ENCODE measurements around the gene PDK2. TPM values are rescaled to one million over a fixed set of nuclear protein-coding genes. Genes with fewer than 3 reads are reported as not detected.

Gene PDK2
- total RNA-seq, 1 donor from 2014 or later = 10.9 TPM

- intact Hi-C loops (cut with micrococcal nuclease) = loop anchor here (1.0 kb wide), 3 partner anchors 10 to 56 kb away; no protein-coding TSS in a partner anchor
Measured at GRCh38 chr17:50150354-50151040, 55.3 kb downstream of the PDK2 start, which contains the start of gene PPP1R9B. PPP1R9B (minus strand) TSS chr17:50150677; CDS start chr17:50150513, 164 bp downstream.

GRCh38 chr17:50151041-50151936, 56.1 kb downstream of the PDK2 start:
- peak; percentile 97 for DNase-seq
- intact Hi-C loops (cut with micrococcal nuclease) = loop anchor here (1.0 kb wide), 3 partner anchors 10 to 57 kb away; no protein-coding TSS in a partner anchor
- H3K9me3 Mint-ChIP-seq = no peaks in the 10 kb centered on the region
- H3K4me1 Mint-ChIP-seq = peaks cover 44% of the 10 kb centered on the region
- H3K27ac Mint-ChIP-seq = peak overlapping the region; percentile 96
- peaks cover 20% of the 10 kb centered on the region for H3K36me3 Mint-ChIP-seq (ENCODE audit: low read depth)
- no peaks in the 10 kb centered on the region for H3K27me3 Mint-ChIP-seq
- H3K4me3 Mint-ChIP-seq = peak overlapping the region; percentile 93

More at GRCh38 chr17:50150354-50151040, 55.3 kb downstream of the PDK2 start, which contains the start of gene PPP1R9B:
- Mint-ChIP-seq H3K4me1 (peaks cover 50% of the 10 kb centered on the region), H3K27ac (peak within 1 kb of the TSS; percentile 96), H3K9me3 (no peaks in the 10 kb centered on the region), H3K36me3 (ENCODE audit: low read depth) (peaks cover 24% of the 10 kb centered on the region), H3K4me3 (peak within 1 kb of the TSS; percentile 93), H3K27me3 (no peaks in the 10 kb centered on the region)
- no peak for DNase-seq

DNA sequence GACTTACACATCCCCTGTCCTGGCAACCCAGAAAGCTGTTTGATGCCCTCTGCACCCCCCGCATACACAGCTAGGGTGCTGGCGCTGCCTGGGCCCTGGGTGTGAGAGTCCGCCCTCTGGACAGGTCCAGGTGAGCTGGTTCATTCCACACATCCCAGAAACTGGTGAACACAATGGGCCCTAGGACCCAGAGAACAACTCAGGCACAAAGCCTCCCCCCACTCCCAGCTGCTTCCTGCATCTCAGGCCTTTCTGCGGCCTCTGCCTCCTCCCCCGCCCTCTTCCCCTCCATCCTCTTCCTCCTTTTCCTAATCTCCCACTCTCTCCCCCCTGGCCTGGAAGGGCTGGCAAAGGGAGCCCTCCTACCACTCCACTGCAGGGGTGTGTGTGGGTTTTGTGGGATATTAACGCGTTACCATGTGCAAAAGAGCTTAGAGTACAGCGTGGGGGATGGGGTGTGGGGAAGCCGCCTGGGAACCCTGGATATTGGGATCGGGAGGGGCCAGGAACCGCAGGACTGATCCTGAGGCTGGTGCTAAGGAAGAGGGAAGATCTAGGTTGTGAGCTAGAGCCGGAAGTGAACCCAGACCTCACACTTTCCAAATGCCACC, 56.9 kb downstream of the PDK2 start:
- Mint-ChIP-seq H3K4me3 (peak overlapping the region; percentile 93), H3K4me1 (peaks cover 36% of the 10 kb centered on the region), H3K9me3 (no peaks in the 10 kb centered on the region), H3K27ac (peak overlapping the region; percentile 96), H3K27me3 (no peaks in the 10 kb centered on the region), H3K36me3 (ENCODE audit: low read depth) (peaks cover 17% of the 10 kb centered on the region)
- DNase-seq = peak; percentile 90
- intact Hi-C loops (cut with micrococcal nuclease) = loop anchor here (1.0 kb wide), 3 partner anchors 9 to 58 kb away; no protein-coding TSS in a partner anchor

DNA sequence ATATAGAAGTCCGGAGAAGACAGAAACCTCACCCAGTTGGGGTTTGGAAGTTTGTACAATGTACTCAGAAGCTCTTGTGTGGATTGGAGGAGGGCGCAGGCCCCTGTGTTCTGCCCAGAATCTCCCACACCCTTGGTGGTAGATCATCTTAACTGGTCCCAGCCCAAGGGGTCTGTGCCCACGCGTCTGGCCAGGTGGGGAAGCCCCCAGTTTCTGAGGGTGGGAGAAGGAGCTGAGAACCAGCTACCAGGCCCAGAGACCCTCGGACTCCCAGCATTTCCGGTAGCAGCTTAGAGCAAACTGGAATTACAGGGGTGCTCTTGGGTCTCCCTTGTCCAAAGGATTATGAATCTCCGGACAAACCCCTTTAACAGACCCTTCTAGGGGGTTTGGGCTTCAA, 57.6 kb downstream of the PDK2 start:
- no peaks in the 10 kb centered on the region for H3K27me3 Mint-ChIP-seq
- H3K4me1 Mint-ChIP-seq = peaks cover 32% of the 10 kb centered on the region
- peaks cover 10% of the 10 kb centered on the region for H3K36me3 Mint-ChIP-seq (ENCODE audit: low read depth)
- peak overlapping the region; percentile 96 for H3K27ac Mint-ChIP-seq
- intact Hi-C loops (cut with micrococcal nuclease) = no loop called here
- H3K4me3 Mint-ChIP-seq = no peak overlapping the region
- DNase-seq = no peak
- H3K9me3 Mint-ChIP-seq = no peaks in the 10 kb centered on the region

DNA sequence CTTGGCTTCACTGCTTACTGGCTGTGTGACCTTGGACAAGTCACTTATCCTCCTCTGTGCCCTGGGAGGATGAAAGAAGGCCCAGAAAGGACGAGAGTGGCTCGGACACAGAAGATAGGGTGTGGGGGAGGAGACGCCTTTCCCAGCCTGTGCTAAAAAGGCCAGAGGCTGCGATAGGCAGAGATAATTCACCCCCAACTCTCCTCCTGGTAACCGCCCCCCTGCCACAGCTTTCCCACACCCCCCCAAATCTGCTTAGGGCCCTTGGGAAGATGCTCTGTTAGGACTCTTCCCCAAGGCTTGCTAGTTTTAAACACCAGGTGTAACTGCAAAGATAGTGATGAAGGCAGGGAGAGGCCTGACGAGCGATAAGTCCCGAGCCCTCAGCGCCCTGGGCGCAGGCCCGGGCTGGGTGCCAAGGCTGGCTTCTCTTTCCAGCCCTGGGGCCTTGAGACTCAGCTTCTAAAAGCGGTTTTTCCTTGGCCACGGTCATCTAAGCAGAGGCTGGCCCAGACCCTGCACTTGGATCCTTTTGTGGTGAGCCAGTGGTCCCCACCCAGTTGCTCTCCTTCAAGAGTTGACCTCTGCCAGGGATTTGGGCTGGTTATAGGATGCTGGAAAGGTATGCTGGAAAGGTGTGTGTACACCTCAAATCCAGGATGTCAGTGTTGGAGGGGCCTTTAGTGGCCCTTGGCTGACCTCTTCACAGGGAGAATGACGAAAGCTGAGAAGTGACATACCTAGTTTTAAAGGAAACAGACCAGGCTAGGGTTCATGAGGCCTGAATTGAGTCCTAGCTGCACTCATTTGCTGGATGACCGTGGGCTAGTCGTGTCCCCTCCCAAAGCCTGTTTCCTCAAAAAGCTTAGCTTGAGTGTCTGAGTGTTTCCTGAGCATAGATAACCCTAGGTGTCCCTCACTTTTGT, 58.8 kb downstream of the PDK2 start:
- peak overlapping the region; percentile 45 for H3K27ac Mint-ChIP-seq
- no peaks in the 10 kb centered on the region for H3K27me3 Mint-ChIP-seq
- no peak overlapping the region for H3K4me3 Mint-ChIP-seq
- intact Hi-C loops (cut with micrococcal nuclease) = no loop called here
- H3K36me3 Mint-ChIP-seq (ENCODE audit: low read depth) = peaks cover 4% of the 10 kb centered on the region
- H3K4me1 Mint-ChIP-seq = peaks cover 37% of the 10 kb centered on the region
- no peak for DNase-seq
- no peaks in the 10 kb centered on the region for H3K9me3 Mint-ChIP-seq

DNA sequence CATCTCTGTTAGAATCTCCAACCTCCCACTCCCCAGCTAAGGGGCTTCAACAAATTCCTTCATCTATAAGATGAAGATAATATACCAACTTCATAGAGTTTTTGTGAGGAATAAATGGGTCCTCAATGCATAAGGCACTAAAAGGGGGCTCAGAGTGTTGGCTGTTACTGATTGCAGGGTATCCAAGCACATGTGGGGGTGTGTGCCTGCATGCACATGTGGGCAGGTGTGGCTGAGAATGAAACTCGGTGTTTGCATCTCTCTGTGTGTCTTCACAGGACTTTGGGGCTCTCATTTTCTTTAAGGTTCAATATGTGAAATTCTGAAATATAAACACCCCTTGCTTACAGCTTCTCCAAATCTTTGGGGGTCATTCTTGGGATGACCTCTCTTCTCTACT, 59.5 kb downstream of the PDK2 start:
- Mint-ChIP-seq H3K4me3 (no peak overlapping the region), H3K4me1 (peaks cover 37% of the 10 kb centered on the region), H3K27ac (no peak overlapping the region), H3K9me3 (no peaks in the 10 kb centered on the region), H3K36me3 (ENCODE audit: low read depth) (peaks cover 2% of the 10 kb centered on the region), H3K27me3 (no peaks in the 10 kb centered on the region)
- intact Hi-C loops (cut with micrococcal nuclease) = no loop called here
- no peak for DNase-seq

DNA sequence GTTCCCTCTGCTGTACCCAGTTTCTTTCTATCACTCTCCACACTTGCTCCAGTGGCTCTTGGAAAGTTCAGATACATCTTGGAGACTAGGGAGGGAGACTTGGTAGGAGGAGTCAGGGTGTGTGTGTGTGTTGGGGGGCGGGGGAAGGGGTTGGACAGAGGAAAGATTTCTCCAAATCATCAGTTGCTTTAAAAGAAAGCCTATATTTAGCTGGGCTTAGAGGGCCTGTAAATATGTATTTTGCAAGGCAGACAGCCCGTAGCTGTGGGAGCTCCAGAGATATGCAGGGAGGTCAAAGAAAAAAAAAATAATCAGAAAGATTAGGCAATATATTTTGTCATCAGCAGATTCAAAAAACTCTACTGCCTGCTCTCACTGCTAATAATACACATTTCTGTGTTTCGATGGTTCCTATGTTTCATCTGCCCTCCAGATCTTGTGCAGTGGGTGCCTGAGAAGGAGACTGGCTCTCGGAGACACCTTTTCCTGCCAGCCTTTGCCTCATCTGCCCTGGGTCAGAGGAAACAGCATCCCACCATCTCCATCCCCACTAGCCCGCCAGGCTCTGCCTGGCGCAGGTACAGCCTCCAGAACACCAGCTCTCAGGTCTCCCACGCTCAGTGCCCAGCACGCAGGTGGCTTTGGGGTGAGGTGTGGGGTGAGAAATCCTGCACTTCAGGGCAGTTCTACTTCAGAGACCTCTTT, 60.1 kb downstream of the PDK2 start:
- no peaks in the 10 kb centered on the region for H3K27me3 Mint-ChIP-seq
- no peak for DNase-seq
- no peaks in the 10 kb centered on the region for H3K9me3 Mint-ChIP-seq
- H3K4me1 Mint-ChIP-seq = peaks cover 37% of the 10 kb centered on the region
- intact Hi-C loops (cut with micrococcal nuclease) = no loop called here
- H3K27ac Mint-ChIP-seq = no peak overlapping the region
- H3K36me3 Mint-ChIP-seq (ENCODE audit: low read depth) = peaks cover 2% of the 10 kb centered on the region
- H3K4me3 Mint-ChIP-seq = no peak overlapping the region

DNA sequence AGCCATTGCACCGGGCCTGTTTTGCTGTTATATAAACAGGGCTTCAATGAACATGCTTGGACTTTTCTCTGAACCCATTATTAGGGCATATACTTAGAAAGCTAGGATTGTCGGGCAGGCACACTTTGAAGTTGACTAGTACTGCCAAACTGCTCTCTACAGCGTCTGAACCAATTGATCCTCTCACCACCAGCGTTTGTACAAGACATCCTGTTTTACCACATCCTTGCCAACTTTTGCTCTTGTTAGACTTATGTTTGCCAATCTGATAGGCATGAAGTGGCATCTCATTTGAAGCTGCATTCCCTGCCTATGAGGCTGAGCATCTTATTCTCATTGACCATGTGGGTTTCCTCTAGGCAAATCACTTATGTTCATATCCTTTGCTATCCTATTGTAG, 62.7 kb downstream of the PDK2 start:
- Mint-ChIP-seq H3K27ac (no peak overlapping the region), H3K4me1 (peaks cover 42% of the 10 kb centered on the region), H3K36me3 (ENCODE audit: low read depth) (peaks cover 7% of the 10 kb centered on the region), H3K4me3 (no peak overlapping the region), H3K27me3 (peaks cover 3% of the 10 kb centered on the region), H3K9me3 (no peaks in the 10 kb centered on the region)
- DNase-seq = no peak
- intact Hi-C loops (cut with micrococcal nuclease) = no loop called here

DNA sequence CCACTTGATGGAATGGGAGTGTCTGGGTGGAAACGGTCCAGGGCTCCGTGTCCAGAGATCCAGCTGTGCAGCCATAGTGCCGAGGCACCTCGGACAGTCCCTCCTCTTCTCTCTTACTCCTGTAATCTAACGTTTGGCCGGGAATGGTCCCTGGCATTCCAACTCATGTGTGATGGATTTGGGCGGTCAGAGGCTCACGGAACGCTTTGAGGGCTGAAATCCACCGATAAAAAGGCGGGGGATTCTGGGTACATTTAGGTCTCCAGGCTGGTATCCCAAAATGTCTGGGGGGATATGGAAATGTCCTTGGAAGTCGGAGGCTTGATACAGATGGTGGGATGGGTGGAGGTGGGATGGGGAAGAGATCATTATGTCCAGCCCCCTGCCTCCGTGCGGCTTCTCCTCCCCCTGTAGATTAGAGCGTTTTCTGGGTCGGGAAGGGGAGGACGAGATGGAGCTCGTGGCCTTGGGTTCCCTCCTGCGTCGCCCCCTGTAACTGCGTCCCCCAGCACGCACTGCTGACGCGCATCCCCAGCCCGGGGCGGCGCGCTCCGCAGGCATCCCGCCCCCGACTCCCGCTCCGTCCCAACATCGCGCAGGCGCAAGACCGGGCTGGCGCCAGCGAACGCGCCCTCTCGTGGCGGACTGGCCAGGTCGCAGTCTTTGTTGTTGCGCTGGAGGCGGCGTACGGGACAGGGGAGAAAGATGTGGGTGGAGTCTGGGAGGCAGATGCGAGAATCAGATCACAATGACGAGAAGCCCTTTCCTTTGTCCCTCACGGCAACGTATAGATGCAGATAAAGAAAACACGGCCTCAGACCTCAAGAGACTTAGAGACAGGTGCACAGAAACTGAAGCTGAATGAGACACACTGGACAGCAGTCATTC, 66.1 kb downstream of the PDK2 start:
- intact Hi-C loops (cut with micrococcal nuclease) = loop anchor here (1.0 kb wide), 2 partner anchors 10 to 21 kb away; no protein-coding TSS in a partner anchor
- peak; percentile 99 for DNase-seq
- H3K9me3 Mint-ChIP-seq = no peaks in the 10 kb centered on the region
- peak overlapping the region; percentile 97 for H3K27ac Mint-ChIP-seq
- peaks cover 36% of the 10 kb centered on the region for H3K4me1 Mint-ChIP-seq
- peaks cover 7% of the 10 kb centered on the region for H3K36me3 Mint-ChIP-seq (ENCODE audit: low read depth)
- peaks cover 3% of the 10 kb centered on the region for H3K27me3 Mint-ChIP-seq
- peak overlapping the region; percentile 80 for H3K4me3 Mint-ChIP-seq
